Embryonic facial prominence (tissue), 1 donor: ENCODE data around the gene PNPLA1.

Experiments used
- DNase-seq: peaks from one replicate; pipeline ENCODE4 v3.0.0-alpha.2; 2016; ENCODE audit errors: extremely low spot score

Gene PNPLA1

DNA sequence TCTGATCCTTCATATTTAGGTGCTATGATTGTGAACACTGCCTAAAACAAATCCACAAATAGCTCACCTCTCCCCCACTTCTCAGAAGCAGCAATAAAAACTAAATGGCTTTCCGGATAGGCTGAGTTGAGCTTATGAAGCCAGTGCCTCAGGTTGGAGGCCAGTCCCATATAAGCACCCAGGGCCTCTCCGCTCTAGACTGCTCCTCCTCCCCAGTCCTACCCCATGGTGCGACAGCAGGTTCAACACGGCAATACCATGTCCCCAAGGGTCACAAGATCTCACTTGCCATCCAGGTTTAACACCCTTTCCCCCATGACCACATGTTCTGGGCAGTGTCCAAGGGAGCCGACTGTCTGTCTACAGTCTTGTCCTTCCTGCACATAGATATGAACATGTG, 46.1 kb downstream of the PNPLA1 start:
- DNase-seq = no peak

- no peak for DNase-seq
Observed at GRCh38 chr6:36317623-36318022, 47.8 kb downstream of the PNPLA1 start.

DNA sequence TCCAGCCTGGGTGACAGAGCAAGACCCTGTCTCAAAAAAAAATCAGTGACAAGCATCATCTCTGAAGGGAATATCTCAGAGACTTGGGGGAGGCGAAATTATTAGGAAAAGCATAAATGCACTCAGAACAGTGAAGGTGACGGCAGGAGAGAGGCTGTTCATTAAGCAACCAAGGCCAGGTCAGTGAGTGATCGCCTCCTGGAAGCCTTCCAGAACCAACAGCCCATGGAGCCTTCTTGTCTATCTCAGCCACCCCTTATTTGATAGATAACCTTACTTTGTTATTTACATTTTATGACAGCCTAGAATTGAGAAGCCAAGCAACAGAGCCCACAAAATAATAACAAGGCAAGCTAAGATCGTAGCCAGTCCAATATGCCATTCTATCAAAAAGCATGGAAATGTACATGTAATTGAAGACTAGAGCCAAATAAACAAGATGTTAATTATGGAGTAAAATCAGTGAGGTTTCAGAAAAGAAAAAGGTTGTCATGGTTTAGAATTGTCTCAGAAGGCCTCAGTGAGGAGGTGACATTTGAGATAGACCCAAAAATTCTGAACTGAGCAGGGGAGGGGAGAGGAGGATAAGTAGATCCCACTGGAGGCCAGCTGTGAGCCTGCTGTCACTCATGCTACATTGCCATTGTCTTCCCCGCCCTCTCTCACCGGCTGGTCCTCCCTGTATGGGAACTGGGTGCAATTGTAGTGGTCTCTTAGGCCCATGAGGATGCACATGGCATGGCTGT, 49.0 kb downstream of the PNPLA1 start:
- no peak for DNase-seq

GRCh38 chr6:36319436-36319762, 49.5 kb downstream of the PNPLA1 start:
- DNase-seq = no peak

DNA sequence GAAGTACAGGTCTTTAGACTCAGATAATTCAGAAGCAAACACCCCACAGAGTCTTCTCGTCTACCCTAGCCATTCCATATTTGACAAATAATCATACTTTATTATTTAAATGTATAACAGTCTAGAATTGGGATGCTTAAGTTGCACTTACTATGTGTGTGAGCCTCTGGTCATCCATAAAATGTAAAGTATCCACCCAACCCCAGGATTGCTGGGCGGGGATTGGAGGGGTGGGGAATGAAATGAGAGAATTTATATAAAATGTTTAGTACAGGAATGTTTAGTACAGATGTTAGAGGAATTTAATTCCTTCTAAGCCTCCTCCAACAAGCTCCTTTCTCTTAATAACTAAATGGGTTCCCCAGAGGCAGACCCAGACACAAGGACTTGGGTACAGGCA, 50.0 kb downstream of the PNPLA1 start:
- no peak for DNase-seq

DNA sequence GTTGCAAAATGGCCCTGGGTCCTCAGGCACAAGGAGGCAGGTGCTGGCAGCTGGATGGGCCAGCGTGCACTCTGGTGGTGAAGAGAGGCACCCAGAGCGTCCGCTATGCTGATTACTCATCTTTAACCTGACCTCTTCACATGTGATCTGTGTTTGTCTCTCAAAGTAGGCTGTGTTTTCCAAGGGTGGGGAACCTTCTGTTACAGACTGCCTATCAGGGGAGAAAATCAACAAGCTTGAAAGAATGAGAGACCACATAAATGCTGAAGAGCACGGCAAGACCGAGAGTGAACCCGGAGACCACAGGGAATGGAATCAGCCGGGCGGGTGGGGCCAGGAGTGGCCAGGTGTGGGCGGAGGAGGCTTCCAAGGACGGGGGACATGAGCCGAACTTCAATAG, 50.6 kb downstream of the PNPLA1 start:
- DNase-seq = no peak

DNA sequence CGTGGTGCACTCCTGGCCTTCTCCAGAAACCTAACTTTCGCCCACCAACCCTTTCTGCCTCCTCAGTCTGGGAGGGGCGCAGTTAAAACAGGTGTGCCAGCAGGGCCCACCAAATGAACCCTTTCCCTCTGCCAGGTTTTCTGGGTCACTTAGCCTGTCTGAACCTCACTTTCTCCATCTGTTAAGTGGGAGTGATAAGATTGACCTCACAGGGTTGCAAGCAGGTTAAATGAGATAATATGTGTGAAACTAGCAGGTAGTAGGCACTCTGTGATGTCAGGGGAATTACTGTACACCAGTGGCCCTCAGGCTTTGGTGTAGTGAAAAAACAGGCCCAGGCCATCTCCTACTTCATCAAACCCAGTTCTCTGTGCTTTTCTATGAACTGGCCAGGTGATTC, 52.7 kb downstream of the PNPLA1 start:
- no peak for DNase-seq

DNA sequence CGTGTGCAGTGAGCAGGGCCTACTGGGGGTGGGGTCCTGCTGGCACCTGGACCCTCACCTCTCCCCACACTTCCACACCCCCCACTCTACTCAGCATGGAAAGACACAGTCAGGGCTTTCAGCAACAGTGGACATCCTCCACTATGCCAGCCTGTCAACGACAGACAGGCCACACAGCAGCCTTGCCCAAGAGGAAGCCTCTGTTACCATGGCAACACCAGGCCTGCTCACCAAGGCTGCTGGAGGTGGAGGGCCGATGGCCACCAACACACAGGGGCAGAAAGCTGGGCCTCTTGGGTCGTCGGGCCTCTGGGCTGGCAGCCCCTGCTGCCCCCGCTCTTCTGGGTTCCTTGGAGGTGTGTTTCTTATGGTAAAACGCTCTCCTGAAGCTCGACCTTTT, 53.2 kb downstream of the PNPLA1 start:
- no peak for DNase-seq

DNA sequence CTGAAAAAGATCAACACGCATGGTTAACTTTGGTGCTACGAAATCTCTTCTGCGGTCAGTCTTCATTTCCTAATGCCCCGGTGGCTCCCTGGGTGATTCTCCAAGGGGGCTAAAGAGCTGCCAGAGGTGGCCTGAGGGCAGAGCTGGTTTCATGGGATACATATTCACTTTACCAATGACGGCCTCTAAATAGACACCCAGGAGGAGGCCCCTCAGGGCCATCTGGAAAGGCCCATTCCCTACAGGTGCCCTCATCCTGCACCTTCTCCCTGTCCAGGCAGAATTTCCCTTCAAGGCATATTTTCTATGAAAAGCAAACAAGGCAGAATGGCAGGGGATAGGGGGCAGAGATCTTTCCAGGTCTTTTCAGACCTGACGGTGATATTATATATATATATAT, 54.3 kb downstream of the PNPLA1 start:
- no peak for DNase-seq

- DNase-seq = no peak
Observed at GRCh38 chr6:36324715-36325114, 54.9 kb downstream of the PNPLA1 start.

DNA sequence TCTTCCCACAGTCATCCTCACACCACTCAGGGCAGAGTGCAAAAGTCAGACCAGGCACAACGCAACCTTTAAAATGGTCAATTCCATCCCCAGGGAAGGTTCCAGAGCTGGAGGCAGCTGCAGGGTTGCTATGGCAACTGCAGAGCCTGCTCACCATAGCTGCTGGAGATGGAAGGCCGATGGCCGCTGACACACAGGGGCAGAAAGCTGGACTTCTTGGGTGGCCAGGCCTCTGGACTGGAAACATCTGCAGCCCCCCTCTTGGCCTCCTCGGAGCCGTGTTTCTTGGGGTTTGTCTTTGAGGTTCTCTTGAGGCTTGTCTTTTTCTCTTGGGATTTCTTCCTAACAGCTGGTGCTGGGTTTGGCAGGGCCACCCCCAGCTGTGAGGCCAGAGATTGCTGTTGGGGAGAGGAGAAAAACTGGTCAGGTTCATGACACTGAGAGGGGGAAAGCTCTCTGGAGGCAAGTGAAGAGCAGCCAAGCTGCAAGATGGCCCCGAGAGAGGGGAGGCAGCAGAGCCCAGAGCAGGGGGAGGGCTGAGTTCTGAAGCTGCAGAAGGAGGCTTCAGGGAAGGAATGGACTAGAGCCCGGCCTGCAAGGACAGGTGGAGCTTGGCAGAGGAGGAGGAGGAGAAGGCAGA, 56.6 kb downstream of the PNPLA1 start:
- DNase-seq = no peak

DNA sequence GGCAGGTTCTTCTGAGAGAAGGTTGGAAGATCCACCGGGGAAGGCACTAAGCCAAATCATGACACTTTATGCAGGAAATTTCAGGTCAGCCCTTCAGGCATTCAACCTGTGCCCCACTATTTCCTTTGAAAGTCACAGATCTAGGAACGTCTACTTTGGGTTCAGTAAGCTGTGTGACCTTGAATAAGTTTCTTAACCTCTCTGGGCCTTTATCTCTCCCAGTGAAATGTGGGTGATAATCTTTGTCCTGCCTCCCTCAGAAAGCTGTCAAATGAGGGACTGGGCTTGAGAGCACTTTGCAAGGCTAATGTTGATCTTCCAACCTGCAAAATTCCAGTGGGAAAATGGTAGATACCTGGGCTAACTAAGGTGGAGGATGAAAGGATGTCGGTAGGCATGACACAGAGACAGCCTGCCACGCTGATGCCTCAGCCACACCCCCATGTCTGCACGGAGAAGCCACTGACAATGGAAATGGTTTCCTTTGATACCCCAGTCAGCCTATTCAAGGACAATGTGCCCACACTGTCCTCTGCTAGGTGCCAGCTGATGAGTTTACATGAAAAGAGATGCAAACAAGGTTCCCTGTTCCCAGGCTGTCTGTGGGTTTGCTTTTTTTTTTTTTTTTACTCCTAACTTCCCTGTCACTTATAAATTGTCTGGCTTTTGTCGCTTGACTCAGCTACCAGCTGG, 57.5 kb downstream of the PNPLA1 start:
- DNase-seq = no peak

DNA sequence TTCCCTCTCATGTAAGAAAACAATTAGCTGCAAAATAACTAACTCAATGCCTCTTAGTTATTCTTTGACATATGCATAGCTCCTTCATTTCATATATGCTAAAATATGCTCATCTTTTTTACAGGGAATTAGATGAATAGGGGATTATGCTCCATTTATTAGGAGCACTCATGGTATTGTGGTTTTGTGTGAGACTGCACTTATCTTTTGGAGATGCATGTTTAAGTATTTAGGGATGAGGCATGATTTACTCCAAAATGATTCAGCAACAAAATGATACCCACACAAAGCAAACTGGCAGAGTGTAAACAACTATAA, 58.0 kb downstream of the PNPLA1 start:
- DNase-seq = no peak

DNA sequence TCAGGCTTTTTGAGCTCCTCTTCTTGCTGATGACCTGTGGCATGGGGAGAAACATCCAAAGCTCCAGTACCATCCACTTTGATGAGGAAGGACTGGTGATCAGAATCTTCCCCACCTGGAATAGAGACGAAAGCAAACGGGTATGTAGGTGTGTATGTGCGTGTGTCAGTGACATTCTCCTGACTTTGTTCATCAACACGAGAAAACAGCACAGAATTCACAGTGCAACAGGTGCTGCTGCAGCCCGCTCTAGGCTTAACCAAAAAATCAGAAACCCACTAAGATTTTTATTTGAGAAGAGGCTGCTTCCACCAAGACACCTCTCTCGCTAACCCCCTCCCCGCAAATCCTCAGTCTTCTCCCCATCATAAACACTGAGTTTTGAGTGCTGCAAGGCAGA, 58.7 kb downstream of the PNPLA1 start:
- DNase-seq = no peak

GRCh38 chr6:36329798-36330291, 60.0 kb downstream of the PNPLA1 start:
- DNase-seq = no peak

- no peak for DNase-seq
Observed at GRCh38 chr6:36330366-36330765, 60.5 kb downstream of the PNPLA1 start.

GRCh38 chr6:36331381-36331780, 61.5 kb downstream of the PNPLA1 start:
- no peak for DNase-seq

DNA sequence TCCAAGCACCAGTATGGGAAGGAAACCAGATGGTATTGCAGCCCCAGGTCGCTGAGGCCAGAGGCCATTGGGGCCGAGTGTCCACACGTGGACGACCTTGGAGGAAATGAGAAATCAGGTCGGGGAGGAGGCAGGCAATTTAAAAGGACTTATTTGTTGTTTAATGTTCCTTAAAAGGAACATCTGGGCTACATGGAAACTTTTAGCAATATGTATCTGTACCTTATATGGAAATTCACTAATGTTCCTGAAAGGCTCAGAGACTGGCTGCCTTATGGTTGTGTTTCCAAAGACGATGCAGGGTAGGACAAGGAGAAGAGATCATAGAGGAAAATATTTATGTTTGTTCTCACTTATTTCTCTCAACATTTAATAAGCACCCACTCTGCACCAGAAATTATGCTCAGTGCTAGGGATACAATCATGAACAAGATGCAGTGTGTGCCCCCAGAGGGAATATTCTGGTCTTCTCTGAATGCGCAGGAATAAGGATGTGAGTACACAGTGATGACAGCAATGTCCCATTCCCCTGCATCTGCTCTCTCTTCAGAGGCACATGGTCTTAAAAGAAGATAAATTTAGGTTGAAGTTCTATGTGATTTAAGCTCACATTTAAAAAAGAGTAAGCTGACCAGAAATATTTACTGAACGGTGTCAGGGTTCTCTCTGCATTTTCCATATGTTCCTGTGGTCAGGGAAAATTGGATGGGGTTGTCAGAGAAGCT, 63.5 kb downstream of the PNPLA1 start:
- DNase-seq = no peak

- no peak for DNase-seq
Observed at GRCh38 chr6:36333931-36334725, 64.3 kb downstream of the PNPLA1 start.

GRCh38 chr6:36334832-36335459, 65.1 kb downstream of the PNPLA1 start:
- DNase-seq = no peak
